Natural killer cell (primary cell): ENCODE data around the gene ARMC10. TPM values are rescaled to one million over a fixed set of nuclear protein-coding genes. Genes with fewer than 3 reads are reported as not detected.

Experiments used
- ATAC-seq, 3 donors: fragments of 150-1000 bp in 2 of 3; fragments of 200-7000 bp in 1 of 3; cut with Tn5 transposase; 1 replicate in 1 of 3; 2 replicates in 2 of 3; pipeline ENCODE4 v1.10.0; 2021; ENCODE audit warnings: mild to moderate bottlenecking in 2 of 3, moderate library complexity in 2 of 3
- DNase-seq, 2 donors: peaks; one replicate each; pipeline versions ENCODE4 v3.0.0 to v3.0.0-alpha.2; 2013 to 2021; ENCODE audit warnings: mixed read lengths in 1 of 2
- H3K27ac ChIP-seq: one replicate; pipeline ENCODE4 v1.5.1; 2013; ENCODE audit warnings: mild to moderate bottlenecking, low read length
- H3K27me3 ChIP-seq: one replicate; pipeline ENCODE4 v1.6.1; 2013; ENCODE audit warnings: low read length; ENCODE audit not compliant: control insufficient read depth, insufficient read depth
- H3K36me3 ChIP-seq: one replicate; pipeline ENCODE4 v1.6.1; 2013; ENCODE audit warnings: low read length; ENCODE audit not compliant: control insufficient read depth, insufficient read depth
- H3K4me1 ChIP-seq: one replicate; pipeline ENCODE4 v1.6.1; 2013; ENCODE audit warnings: low read length; ENCODE audit not compliant: control insufficient read depth, insufficient read depth
- H3K4me3 ChIP-seq: one replicate; pipeline ENCODE4 v1.5.1; 2013; ENCODE audit warnings: low read length
- H3K9me3 ChIP-seq: one replicate; pipeline ENCODE4 v1.6.1; 2013; ENCODE audit warnings: low read length; ENCODE audit not compliant: control insufficient read depth, insufficient read depth
- H3K27ac Mint-ChIP-seq, 2 donors: one replicate each; pipeline ENCODE4 v1.8.0; 2022; ENCODE audit warnings: mild to moderate bottlenecking in 2 of 2, mixed read lengths in 2 of 2, moderate library complexity in 1 of 2
- H3K27me3 Mint-ChIP-seq, 2 donors: one replicate each; pipeline ENCODE4 v1.8.0; 2022; ENCODE audit warnings: low read depth in 2 of 2, mixed read lengths in 2 of 2
- H3K36me3 Mint-ChIP-seq: one replicate; pipeline ENCODE4 v1.8.0; 2022; ENCODE audit warnings: mixed read lengths
- H3K4me1 Mint-ChIP-seq, 2 donors: one replicate each; pipeline ENCODE4 v1.8.0; 2022; ENCODE audit warnings: mixed read lengths in 2 of 2
- H3K4me3 Mint-ChIP-seq: one replicate; pipeline ENCODE4 v1.8.0; 2022; ENCODE audit warnings: mild to moderate bottlenecking, moderate library complexity, mixed read lengths
- H3K9me3 Mint-ChIP-seq, 2 donors: one replicate each; pipeline ENCODE4 v1.8.0; 2022; ENCODE audit warnings: mixed read lengths in 2 of 2
- CTCF ChIP-seq: fragments of 200-600 bp; IDR thresholded peaks from one replicate; pipeline ENCODE4 v1.8.0; 2022; ENCODE audit warnings: antibody characterized with exemption
- WGBS: methylation state at CpG from one replicate; pipeline ENCODE4 v1.1.7; 2013; ENCODE audit warnings: missing lambda C conversion rate; ENCODE audit not compliant: insufficient coverage; 5-methylcytosine and 5-hydroxymethylcytosine counted together
- intact Hi-C: fragments of 100-400 bp; cut with micrococcal nuclease; formaldehyde crosslinking; loops from one replicate; pipeline ENCODE4 v1.14.2; 2022
- total RNA-seq, 4 donors: library from RNA; stranded (reverse); fragments of 120-200 nt in 1 of 4; gene quantifications; one replicate each; pipeline versions ENCODE4 v1.2.3 to v1.2.4, GENCODE V29; 2013 to 2022

Gene ARMC10
- total RNA-seq, 3 donors from 2014 or later (not counting 1 experiment from before 2014, with no cell fraction given), result 15.0 to 17.2 (median 15.4) TPM

GRCh38 chr7:103059471-103059870 is 15.5 kb upstream of the ARMC10 start:
- ATAC-seq (no peak), DNase-seq (no peak)
- Histone ChIP-seq H3K27ac (no peak overlapping the region), H3K27me3 (no peaks in the 10 kb centered on the region), H3K4me3 (no peak overlapping the region), H3K4me1 (no peaks in the 10 kb centered on the region), H3K36me3 (no peaks in the 10 kb centered on the region), H3K9me3 (no peaks in the 10 kb centered on the region)
- H3K9me3 Mint-ChIP-seq, result no peaks in the 10 kb centered on the region
- no peak overlapping the region for H3K27ac Mint-ChIP-seq
- no peak for TF ChIP-seq CTCF
- intact Hi-C loops, result no loop called here
- no peak overlapping the region for H3K4me3 Mint-ChIP-seq
- WGBS, result 76% methylated on average over 1 of the region's 2 CpGs
- peaks cover 0 to 5% of the 10 kb centered on the region in 2 donors for H3K27me3 Mint-ChIP-seq
- H3K4me1 Mint-ChIP-seq, result no peaks in the 10 kb centered on the region
- H3K36me3 Mint-ChIP-seq, result no peaks in the 10 kb centered on the region

DNA sequence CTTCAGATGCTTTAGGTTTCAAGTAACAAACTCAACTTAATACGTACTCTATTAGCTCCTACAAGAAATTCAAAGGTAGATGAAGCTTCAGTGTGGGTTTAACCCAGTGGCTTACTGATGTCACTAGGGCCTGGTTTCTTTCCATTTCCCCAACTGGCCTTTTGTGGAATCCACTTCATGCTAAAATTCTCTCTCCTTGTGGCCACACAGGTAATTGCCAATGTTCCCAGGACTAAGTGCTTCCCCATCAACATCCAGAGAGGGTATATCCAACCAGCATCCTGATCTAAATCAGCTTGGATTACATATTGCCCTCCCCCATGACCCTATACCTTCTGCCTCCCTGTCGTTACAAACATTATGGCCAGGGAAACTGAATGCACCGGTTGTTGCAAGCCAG is 11.0 kb upstream of the ARMC10 start:
- no peak overlapping the region for H3K4me3 Mint-ChIP-seq
- Histone ChIP-seq H3K27me3 (no peaks in the 10 kb centered on the region), H3K4me3 (no peak overlapping the region), H3K4me1 (no peaks in the 10 kb centered on the region), H3K9me3 (no peaks in the 10 kb centered on the region), H3K36me3 (no peaks in the 10 kb centered on the region), H3K27ac (no peak overlapping the region)
- DNase-seq (no peak), ATAC-seq (no peak)
- H3K4me1 Mint-ChIP-seq, result no peaks in the 10 kb centered on the region
- no peak overlapping the region for H3K27ac Mint-ChIP-seq
- H3K9me3 Mint-ChIP-seq, result no peaks in the 10 kb centered on the region
- 88% methylated on average over 3 of the region's 3 CpGs for WGBS
- peaks cover 2 to 5% of the 10 kb centered on the region in 2 donors for H3K27me3 Mint-ChIP-seq
- intact Hi-C loops, result no loop called here
- no peaks in the 10 kb centered on the region for H3K36me3 Mint-ChIP-seq
- no peak for TF ChIP-seq CTCF

GRCh38 chr7:103065667-103066066 is 9.3 kb upstream of the ARMC10 start:
- no peaks in the 10 kb centered on the region for H3K36me3 Mint-ChIP-seq
- H3K36me3 ChIP-seq, result no peaks in the 10 kb centered on the region

More at GRCh38 chr7:103065667-103066066, 9.3 kb upstream of the ARMC10 start:
- Mint-ChIP-seq H3K4me3 (no peak overlapping the region), H3K27me3 (peaks cover 2 to 5% of the 10 kb centered on the region in 2 donors), H3K9me3 (no peaks in the 10 kb centered on the region), H3K27ac (no peak overlapping the region), H3K4me1 (no peaks in the 10 kb centered on the region)
- peak in 1 of 2 donors; percentile 55 for DNase-seq
- H3K4me1 ChIP-seq, result no peaks in the 10 kb centered on the region
- no peak overlapping the region for H3K27ac ChIP-seq
- intact Hi-C loops, result no loop called here
- H3K9me3 ChIP-seq, result no peaks in the 10 kb centered on the region
- no peaks in the 10 kb centered on the region for H3K27me3 ChIP-seq
- peak; percentile 20 for TF ChIP-seq CTCF
- ATAC-seq, result peak; percentile 26 to 61 (median 48)
- no peak overlapping the region for H3K4me3 ChIP-seq
- 33% methylated on average over 1 of the region's 1 CpG for WGBS
